Type B pancreatic cell (in vitro differentiated cells): ENCODE results near the gene SHB. TPM values are rescaled to one million over a fixed set of nuclear protein-coding genes. Genes with fewer than 3 reads are reported as not detected.
A peak's percentile ranks its signal among the peaks of the same experiment; 100 is the strongest.

Source experiments
- DNase-seq: peaks from one replicate; pipeline ENCODE4 v3.0.0; 2021; ENCODE audit warnings: mixed read lengths; ENCODE audit not compliant: unreplicated experiment; ENCODE audit errors: extremely low spot score
- H3K27ac Mint-ChIP-seq: 2 replicates; pipeline ENCODE4 v1.8.0; 2021; ENCODE audit warnings: mild to moderate bottlenecking, mixed read lengths
- H3K27me3 Mint-ChIP-seq: 2 replicates; pipeline ENCODE4 v1.8.0; 2021; ENCODE audit warnings: mixed read lengths
- H3K36me3 Mint-ChIP-seq: 2 replicates; pipeline ENCODE4 v1.8.0; 2021; ENCODE audit warnings: mixed read lengths
- H3K4me1 Mint-ChIP-seq: one replicate; pipeline ENCODE4 v1.8.0; 2021; ENCODE audit warnings: mixed read lengths; ENCODE audit not compliant: unreplicated experiment
- H3K4me3 Mint-ChIP-seq: 2 replicates; pipeline ENCODE4 v1.8.0; 2021; ENCODE audit warnings: mild to moderate bottlenecking, mixed read lengths
- H3K9me3 Mint-ChIP-seq: 2 replicates; pipeline ENCODE4 v1.8.0; 2021; ENCODE audit warnings: mixed read lengths
- CTCF ChIP-seq: fragments of 200-600 bp; sonication (generic); conservative IDR thresholded peaks from 2 replicates; pipeline ENCODE4 v1.5.0; 2021; ENCODE audit warnings: antibody characterized with exemption, mild to moderate bottlenecking
- total RNA-seq: library from RNA; stranded (reverse); gene quantifications from 2 replicates; pipeline ENCODE4 v1.2.1, GENCODE V29; 2021; ENCODE audit warnings: low replicate concordance

SHB gene
- total RNA-seq, 1 donor from 2014 or later = 14.4 TPM

- peaks cover 66% of the 10 kb centered on the region for H3K4me1 Mint-ChIP-seq
- peak overlapping the region; percentile 96 for H3K27ac Mint-ChIP-seq
- no peak for TF ChIP-seq CTCF
- no peak for DNase-seq
- H3K27me3 Mint-ChIP-seq = no peaks in the 10 kb centered on the region
- H3K36me3 Mint-ChIP-seq = no peaks in the 10 kb centered on the region
- H3K4me3 Mint-ChIP-seq = no peak overlapping the region
- H3K9me3 Mint-ChIP-seq = no peaks in the 10 kb centered on the region
Measured at GRCh38 chr9:38025166-38025565, 43.9 kb downstream of the SHB start.

GRCh38 chr9:38024036-38024681, 44.9 kb downstream of the SHB start:
- Mint-ChIP-seq H3K27me3 (no peaks in the 10 kb centered on the region), H3K4me3 (peak overlapping the region; percentile 69), H3K9me3 (no peaks in the 10 kb centered on the region), H3K36me3 (no peaks in the 10 kb centered on the region), H3K27ac (peak overlapping the region; percentile 96), H3K4me1 (peaks cover 75% of the 10 kb centered on the region)
- TF ChIP-seq CTCF = no peak
- DNase-seq = no peak

GRCh38 chr9:38023661-38024035, 45.4 kb downstream of the SHB start:
- peak overlapping the region; percentile 69 for H3K4me3 Mint-ChIP-seq
- H3K27ac Mint-ChIP-seq = peak overlapping the region; percentile 96
- DNase-seq = no peak
- no peaks in the 10 kb centered on the region for H3K9me3 Mint-ChIP-seq
- H3K36me3 Mint-ChIP-seq = no peaks in the 10 kb centered on the region
- no peak for TF ChIP-seq CTCF
- peaks cover 75% of the 10 kb centered on the region for H3K4me1 Mint-ChIP-seq
- H3K27me3 Mint-ChIP-seq = no peaks in the 10 kb centered on the region

GRCh38 chr9:38022995-38023394, 46.0 kb downstream of the SHB start:
- peak overlapping the region; percentile 79 for H3K4me3 Mint-ChIP-seq
- no peak for TF ChIP-seq CTCF
- peak overlapping the region; percentile 96 for H3K27ac Mint-ChIP-seq

GRCh38 chr9:38022203-38022895, 46.7 kb downstream of the SHB start:
- H3K27me3 Mint-ChIP-seq = no peaks in the 10 kb centered on the region
- H3K36me3 Mint-ChIP-seq = no peaks in the 10 kb centered on the region
- H3K4me1 Mint-ChIP-seq = peaks cover 78% of the 10 kb centered on the region
- DNase-seq = no peak
- no peak for TF ChIP-seq CTCF
- H3K9me3 Mint-ChIP-seq = no peaks in the 10 kb centered on the region
- peak overlapping the region; percentile 96 for H3K27ac Mint-ChIP-seq
- peak overlapping the region; percentile 39 for H3K4me3 Mint-ChIP-seq

More at GRCh38 chr9:38022995-38023394, 46.0 kb downstream of the SHB start:
- no peaks in the 10 kb centered on the region for H3K27me3 Mint-ChIP-seq
- peaks cover 75% of the 10 kb centered on the region for H3K4me1 Mint-ChIP-seq
- H3K9me3 Mint-ChIP-seq = no peaks in the 10 kb centered on the region
- DNase-seq = no peak
- no peaks in the 10 kb centered on the region for H3K36me3 Mint-ChIP-seq
